GM19438 (cell line): ENCODE results near the gene NLRP11.

ENCODE experiments used
- ATAC-seq: cut with Tn5 transposase; IDR thresholded peaks from one replicate; pipeline ENCODE4 v1.9.1; 2021; ENCODE audit warnings: low read depth; ENCODE audit not compliant: unreplicated experiment

The NLRP11 gene

GRCh38 chr19:55831846-55832245, at the start of gene NLRP11:
Gene NLRP11 (minus strand): TSS chr19:55831999. CDS start chr19:55818174, 13,825 bp downstream.
- no peak for ATAC-seq

DNA sequence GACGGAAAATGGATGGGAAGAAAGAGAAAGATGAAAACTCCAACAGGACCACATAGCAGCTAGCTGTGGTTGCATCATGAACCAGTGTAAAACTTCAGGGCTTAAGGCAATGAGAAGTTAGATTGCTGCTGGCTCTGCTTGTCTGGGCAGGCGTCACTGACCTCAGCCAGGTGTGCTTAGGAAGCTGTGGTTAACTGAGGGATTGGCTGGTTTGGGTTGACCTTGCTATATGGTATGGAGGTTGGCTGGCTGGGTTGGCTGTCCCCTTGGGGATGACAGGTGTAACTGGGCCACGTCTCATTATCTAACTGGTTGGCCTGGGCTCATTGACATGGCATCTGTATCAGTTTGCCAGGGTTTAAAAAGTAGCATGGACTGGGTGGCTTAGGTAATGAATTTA, 45.4 kb upstream of the NLRP11 start:
- no peak for ATAC-seq

DNA sequence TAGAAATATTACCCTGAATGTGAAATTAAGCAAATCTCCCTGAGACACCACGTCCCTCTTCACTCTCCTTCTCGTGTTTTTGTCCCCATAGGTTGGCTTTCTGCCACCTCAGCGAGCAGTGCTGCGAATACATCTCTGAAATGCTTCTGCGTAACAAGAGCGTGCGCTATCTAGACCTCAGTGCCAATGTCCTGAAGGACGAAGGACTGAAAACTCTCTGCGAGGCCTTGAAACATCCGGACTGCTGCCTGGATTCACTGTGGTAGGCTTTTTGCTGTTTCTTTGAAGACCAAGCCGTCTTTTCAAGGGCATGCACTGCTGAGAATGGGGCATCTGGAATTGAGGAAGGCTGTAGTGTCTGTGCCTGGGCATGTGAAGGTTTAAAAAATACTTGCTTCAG, 38.9 kb upstream of the NLRP11 start:
- ATAC-seq = no peak

DNA sequence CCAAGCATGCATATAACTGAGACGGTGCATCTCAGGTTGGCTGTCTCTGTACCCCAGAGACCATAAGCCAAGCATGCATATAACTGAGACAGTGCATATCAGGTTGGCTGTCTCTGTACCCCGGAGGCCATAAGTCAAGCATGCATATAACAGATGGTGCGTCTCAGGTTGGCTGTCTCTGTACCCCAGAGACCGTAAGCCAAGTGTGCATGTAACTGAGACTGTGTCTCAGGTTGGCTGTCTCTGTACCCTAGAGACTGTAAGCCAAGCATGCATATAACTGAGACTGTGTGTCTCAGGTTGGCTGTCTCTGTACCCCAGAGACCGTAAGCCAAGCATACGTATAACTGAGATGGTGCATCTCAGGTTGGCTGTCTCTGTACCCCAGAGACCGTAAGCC, 35.3 kb upstream of the NLRP11 start:
- ATAC-seq = no peak

DNA sequence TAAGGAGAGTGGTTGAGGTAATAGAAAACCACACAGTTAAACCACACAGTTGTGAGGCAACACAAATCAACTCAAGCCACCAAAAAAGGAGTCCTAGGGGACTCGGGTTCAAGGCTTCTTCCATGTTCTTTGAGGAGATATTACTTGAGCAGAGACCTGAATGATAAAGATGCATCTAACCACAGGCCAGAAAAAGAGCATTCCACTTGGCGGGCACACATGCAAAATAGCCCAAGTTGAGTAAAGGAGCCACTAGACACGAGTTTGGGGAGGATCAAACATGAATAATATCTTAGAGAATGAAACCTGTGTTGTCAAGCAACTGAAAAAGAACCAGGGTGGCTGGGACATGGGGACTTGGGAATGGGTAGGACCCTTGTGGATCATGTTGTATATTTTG, 34.7 kb upstream of the NLRP11 start:
- ATAC-seq = no peak

GRCh38 chr19:55858969-55859368, 27.2 kb upstream of the NLRP11 start:
- no peak for ATAC-seq

DNA sequence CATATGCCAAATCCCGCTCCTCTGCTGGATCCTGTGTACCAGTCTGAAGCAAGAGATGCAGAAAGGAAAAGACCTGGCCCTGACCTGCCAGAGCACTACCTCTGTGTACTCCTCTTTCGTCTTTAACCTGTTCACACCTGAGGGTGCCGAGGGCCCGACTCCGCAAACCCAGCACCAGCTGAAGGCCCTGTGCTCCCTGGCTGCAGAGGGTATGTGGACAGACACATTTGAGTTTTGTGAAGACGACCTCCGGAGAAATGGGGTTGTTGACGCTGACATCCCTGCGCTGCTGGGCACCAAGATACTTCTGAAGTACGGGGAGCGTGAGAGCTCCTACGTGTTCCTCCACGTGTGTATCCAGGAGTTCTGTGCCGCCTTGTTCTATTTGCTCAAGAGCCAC, 26.6 kb upstream of the NLRP11 start:
- no peak for ATAC-seq

GRCh38 chr19:55857974-55858373, 26.2 kb upstream of the NLRP11 start:
- no peak for ATAC-seq

DNA sequence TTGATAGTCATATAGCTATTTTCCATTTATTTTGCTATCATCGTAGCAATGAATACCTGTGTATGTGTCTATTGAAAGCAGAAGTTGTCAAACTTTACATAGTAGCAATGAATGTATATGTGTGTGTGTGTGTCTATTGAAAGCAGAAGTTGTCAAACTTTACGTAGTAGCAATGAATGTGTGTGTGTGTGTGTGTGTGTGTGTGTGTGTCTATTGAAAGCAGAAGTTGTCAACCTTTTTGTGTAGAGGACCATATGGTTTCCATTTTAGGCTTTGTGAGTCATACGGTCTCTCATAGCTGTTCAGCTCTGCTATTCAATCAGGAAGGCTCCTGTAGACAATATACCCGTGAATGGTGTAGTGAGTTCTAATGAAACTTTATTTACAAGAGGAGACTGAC, 25.4 kb upstream of the NLRP11 start:
- ATAC-seq = no peak

DNA sequence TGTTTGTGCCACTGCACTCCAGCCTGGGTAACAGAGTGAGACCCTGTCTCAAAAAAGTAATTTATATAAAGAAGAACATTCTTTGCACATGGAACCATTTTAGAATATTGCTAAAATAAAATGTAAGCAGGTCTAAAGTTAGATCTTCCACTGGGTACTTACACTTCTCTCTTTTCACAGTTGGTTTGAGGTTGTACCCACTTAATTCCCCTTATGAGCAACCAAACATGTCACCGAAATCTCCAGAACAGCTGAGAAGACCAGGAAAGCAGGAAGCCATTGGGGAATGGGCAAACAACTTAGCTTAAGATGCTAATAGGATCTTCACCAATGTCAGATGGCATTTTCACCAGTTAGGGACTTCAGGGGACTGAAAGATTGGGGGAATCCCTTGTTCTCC, 23.4 kb upstream of the NLRP11 start:
- no peak for ATAC-seq

DNA sequence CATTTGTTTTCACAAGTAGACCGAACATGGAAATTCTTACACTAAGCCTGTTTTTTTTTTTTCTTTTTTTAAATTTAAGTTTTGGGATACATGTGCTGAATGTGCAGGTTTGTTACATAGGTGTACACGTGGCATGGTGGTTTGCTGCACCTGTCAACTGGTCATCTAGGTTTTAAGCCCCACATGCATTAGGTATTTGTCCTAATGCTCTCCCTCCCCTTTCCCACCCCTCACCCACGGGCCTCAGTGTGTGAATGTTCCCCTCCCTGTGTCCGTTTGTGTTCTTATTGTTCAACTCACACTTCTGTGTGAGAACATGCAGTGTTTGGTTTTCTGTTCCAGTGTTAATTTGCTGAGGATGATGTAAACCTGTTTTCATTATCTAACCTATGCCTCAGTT, 7.1 kb upstream of the NLRP11 start:
- no peak for ATAC-seq

GRCh38 chr19:55838251-55838650, 6.5 kb upstream of the NLRP11 start:
- no peak for ATAC-seq

GRCh38 chr19:55836340-55836739, 4.5 kb upstream of the NLRP11 start, which contains the start of gene NLRP4:
Gene NLRP4 (plus strand): TSS chr19:55836540. CDS start chr19:55852081, 15,541 bp downstream.
- no peak for ATAC-seq

DNA sequence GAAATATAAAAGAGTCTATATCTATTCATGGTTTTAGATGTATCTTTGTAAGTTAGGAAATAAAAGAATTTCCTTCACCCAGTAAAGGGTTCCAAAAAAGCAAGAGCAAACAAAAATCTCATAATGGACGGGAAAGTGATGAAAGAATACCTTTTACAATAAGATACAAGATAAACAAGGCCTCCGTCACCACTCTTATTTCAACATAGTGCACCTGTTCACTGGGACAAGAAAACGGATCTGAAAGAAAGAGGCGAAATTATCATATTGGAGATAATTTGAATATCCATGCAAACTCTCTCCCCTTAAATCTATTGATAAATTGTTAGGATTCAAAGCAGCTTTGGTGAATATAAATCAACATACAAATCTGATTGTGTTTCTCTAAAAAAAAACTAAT, 877 bp upstream of the NLRP11 start:
- no peak for ATAC-seq

GRCh38 chr19:55830656-55831055, 1.1 kb downstream of the NLRP11 start:
- ATAC-seq = no peak

- peak; percentile 54 for ATAC-seq
Observed at GRCh38 chr19:55820037-55820436, 11.8 kb downstream of the NLRP11 start.

DNA sequence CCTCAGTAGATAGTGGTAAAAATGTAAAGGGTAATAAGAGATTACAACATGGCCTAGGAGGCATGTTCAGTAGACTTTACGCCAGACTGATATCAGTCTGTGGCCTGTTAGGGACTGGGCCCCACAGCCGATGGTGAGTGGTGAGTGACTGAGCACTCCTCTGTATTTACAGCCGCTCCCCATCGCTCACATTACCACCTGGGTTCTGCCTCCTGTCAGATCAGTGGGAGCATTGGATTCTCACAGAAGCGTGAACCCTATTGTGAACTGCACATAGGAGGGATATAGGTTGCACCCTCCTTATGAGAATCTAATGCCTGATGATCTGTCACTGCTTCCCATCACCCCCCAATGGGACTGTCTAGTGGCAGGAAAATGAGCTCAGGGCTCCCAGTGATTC, 17.9 kb downstream of the NLRP11 start:
- ATAC-seq = no peak

DNA sequence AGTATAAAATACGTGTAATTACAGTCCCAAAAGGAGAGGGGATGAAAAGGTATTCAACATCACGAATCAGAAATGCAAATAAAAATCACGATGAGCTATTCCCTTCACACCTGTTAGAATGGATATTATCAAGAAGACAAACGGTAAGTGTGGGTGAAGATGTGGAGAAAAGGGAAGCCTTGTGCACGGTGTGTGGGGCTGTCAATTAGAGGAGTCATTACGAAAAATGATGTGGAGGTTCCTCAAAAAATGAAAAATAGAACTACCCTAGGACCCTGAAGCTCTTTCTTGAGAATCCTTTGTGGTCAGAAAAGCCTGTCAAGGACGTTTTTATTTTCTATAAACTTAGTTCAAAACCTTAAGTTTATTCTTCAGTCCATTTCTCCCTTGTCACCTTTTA, 19.4 kb downstream of the NLRP11 start:
- ATAC-seq = no peak

- no peak for ATAC-seq
Observed at GRCh38 chr19:55811340-55811739, 20.5 kb downstream of the NLRP11 start.

DNA sequence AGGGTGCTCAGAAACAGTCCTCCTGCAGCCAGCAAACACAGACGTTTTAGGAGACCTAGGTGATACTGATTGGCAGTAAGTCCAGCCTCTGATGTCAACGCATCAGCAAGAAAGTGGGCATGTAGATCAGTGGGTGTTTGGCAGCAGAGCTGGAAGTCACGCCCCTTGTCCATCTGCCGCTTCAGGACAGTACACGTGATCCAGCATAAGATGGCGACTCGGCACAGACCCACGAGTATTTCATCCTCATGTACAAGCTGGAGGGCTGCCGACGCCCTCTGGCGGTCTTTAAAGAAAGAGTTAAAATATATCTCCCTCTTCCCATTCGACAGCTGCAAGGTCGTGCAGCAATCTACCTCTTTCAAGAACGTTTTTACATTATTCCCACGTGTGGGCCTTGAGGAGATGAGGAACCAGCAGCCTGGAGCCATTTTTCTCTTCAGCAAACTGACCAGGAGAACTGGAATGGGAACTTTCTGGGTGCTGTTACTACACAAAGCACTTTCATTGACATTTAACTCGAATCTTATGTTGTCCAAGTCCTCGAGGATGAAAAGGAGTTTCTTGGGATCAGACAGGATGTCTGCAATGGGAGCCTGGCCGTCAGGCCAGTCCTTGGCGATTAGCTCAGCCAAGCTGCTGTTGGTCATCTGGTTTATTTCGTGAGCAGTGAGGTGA, 22.3 kb downstream of the NLRP11 start:
- no peak for ATAC-seq

DNA sequence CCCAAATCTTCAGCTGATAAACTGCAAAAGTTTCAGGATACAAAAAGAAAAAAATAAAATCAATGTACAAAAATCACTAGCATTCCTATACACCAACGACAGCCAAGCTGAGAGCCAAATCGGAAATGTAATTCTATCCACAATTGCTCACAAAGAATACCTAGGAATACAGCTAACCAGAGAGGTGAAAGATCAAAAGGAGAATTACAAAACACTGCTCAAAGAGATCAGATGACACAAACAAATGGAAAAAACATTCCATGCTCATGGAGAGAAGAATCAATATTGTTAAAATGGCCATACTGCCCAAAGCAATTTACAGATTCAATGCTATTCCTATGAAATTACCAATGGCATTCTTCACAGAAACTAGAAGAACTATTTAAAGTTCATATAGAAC, 29.5 kb downstream of the NLRP11 start:
- no peak for ATAC-seq

DNA sequence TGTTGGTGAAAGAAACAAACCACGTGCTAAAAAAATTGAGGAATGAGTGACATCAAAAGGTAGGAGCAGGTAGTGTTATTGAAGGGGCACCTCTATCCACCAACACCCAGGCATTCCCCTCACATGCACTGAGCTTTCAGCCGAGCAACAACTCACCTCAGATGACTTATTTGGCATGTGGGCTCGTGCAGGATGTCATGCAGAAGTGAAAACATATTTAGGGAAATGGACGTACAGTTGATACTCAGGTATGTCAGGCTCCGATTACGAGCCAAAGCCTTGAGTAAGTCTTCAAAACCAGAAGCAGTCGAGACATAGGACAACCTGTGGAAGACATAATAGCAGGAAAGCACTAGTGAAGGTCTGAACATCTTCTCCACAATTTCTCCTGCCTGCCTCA, 30.4 kb downstream of the NLRP11 start:
- no peak for ATAC-seq

- no peak for ATAC-seq
Observed at GRCh38 chr19:55795021-55795420, 36.8 kb downstream of the NLRP11 start.
